ENCODE results near the gene HOXB7.
A peak's percentile ranks its signal among the peaks of the same experiment; 100 is the strongest.

The HOXB7 gene

GRCh38 chr17:48594538-48595277, 16.1 kb downstream of the HOXB7 start:
- no peak for DNase-seq (ENCODE audit: low read depth in 2 of 2)

- peak; percentile 46 to 64 for DNase-seq (ENCODE audit: low read depth in 2 of 2)
These were observed 16.8 kb downstream of the HOXB7 start for GRCh38 chr17:48593840-48594537.

- DNase-seq (ENCODE audit: low read depth in 2 of 2): no peak
These were observed 17.5 kb downstream of the HOXB7 start, which contains the start of gene HOXB5 for GRCh38 chr17:48593126-48593829. HOXB5 (minus strand) TSS chr17:48593779; CDS start chr17:48593682, 97 bp downstream.

- DNase-seq (ENCODE audit: low read depth in 2 of 2): no peak
These were observed 18.2 kb downstream of the HOXB7 start for GRCh38 chr17:48592577-48592976.

- DNase-seq (ENCODE audit: low read depth in 2 of 2): no peak
These were observed 18.7 kb downstream of the HOXB7 start for GRCh38 chr17:48592057-48592514.

- DNase-seq (ENCODE audit: low read depth in 2 of 2): no peak
These were observed 19.4 kb downstream of the HOXB7 start for GRCh38 chr17:48591255-48592056.

GRCh38 chr17:48590607-48591161, 20.1 kb downstream of the HOXB7 start:
- DNase-seq (ENCODE audit: low read depth in 2 of 2): no peak

- DNase-seq (ENCODE audit: low read depth in 2 of 2): no peak
These were observed 20.8 kb downstream of the HOXB7 start, which contains the start of gene HOXB3 for GRCh38 chr17:48589831-48590606. HOXB3 (minus strand) TSS chr17:48590241; CDS start chr17:48552474, 37,767 bp downstream.

- DNase-seq (ENCODE audit: low read depth in 2 of 2): no peak
These were observed 21.6 kb downstream of the HOXB7 start for GRCh38 chr17:48589060-48589830.

- no peak for DNase-seq (ENCODE audit: low read depth in 2 of 2)
These were observed 22.3 kb downstream of the HOXB7 start for GRCh38 chr17:48588528-48588927.

GRCh38 chr17:48588074-48588415, 22.8 kb downstream of the HOXB7 start:
- no peak for DNase-seq (ENCODE audit: low read depth in 2 of 2)

GRCh38 chr17:48587276-48588073, 23.3 kb downstream of the HOXB7 start:
- no peak for DNase-seq (ENCODE audit: low read depth in 2 of 2)

GRCh38 chr17:48586355-48587258, 24.2 kb downstream of the HOXB7 start:
- DNase-seq (ENCODE audit: low read depth in 2 of 2): no peak

GRCh38 chr17:48584223-48584741, 26.5 kb downstream of the HOXB7 start:
- DNase-seq (ENCODE audit: low read depth in 2 of 2): no peak

- DNase-seq (ENCODE audit: low read depth in 2 of 2): no peak
These were observed 27.1 kb downstream of the HOXB7 start for GRCh38 chr17:48583708-48584222.

- no peak for DNase-seq (ENCODE audit: low read depth in 2 of 2)
These were observed 28.1 kb downstream of the HOXB7 start for GRCh38 chr17:48582750-48583069.

- no peak for DNase-seq (ENCODE audit: low read depth in 2 of 2)
These were observed 30.9 kb downstream of the HOXB7 start for GRCh38 chr17:48579760-48580554.

Measured in stimulated activated CD8-positive, alpha-beta memory T cell treated with anti-CD3 and anti-CD28 coated beads, Interleukin-7, amount 100 ng/mL, for 4 hours (primary cell).